T-helper 2 cell (primary cell): ENCODE data around the gene SLC38A3.
"Not testable (repeated sequence)": the region's sequence is repeated elsewhere in the genome, so short reads cannot be mapped to it uniquely, and the experiment has no call there.

Experiments
- DNase-seq, 5 experiments: peaks; one replicate each; pipeline versions ENCODE4 v3.0.0 to v3.0.0-alpha.2; 2012 to 2022

SLC38A3 gene

GRCh38 chr3:50255251-50255615 lies 50.2 kb downstream of the SLC38A3 start:
- no peak for DNase-seq

DNA sequence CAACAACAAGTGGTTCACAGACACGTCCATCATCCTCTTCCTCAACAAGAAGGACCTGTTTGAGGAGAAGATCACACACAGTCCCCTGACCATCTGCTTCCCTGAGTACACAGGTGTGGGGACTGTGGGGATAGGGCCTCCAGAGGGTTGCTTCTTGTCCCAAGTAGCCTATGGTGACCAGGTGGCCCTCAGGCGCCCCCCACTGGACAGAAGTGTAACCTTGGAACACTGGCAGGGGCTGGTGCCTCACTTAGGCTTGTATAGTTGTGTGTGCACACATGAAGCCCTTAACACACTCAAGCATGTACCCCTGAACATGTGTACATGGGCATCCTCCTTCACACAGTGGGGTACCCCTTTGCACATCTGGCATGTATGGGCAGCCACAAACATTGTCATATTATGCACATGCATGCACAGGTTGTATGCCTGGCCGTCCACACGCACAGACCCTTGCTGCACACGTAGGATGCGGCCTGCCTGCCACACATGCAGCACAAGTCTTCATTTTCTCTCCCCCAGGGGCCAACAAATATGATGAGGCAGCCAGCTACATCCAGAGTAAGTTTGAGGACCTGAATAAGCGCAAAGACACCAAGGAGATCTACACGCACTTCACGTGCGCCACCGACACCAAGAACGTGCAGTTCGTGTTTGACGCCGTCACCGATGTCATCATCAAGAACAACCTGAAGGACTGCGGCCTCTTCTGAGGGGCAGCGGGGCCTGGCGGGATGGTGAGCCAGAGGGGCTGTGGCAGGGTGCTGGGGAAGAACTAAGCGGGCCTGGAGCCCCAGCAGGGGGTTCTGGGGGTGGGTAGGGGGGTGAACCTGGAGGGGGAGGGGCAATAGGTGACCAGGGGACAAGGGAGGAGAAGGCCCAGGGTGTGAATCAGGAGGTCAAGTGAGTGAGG lies 52.2 kb downstream of the SLC38A3 start:
- no peak for DNase-seq

GRCh38 chr3:50258029-50258680 lies 53.1 kb downstream of the SLC38A3 start:
- DNase-seq = no peak

GRCh38 chr3:50258979-50259378 lies 53.9 kb downstream of the SLC38A3 start:
- DNase-seq = no peak

DNA sequence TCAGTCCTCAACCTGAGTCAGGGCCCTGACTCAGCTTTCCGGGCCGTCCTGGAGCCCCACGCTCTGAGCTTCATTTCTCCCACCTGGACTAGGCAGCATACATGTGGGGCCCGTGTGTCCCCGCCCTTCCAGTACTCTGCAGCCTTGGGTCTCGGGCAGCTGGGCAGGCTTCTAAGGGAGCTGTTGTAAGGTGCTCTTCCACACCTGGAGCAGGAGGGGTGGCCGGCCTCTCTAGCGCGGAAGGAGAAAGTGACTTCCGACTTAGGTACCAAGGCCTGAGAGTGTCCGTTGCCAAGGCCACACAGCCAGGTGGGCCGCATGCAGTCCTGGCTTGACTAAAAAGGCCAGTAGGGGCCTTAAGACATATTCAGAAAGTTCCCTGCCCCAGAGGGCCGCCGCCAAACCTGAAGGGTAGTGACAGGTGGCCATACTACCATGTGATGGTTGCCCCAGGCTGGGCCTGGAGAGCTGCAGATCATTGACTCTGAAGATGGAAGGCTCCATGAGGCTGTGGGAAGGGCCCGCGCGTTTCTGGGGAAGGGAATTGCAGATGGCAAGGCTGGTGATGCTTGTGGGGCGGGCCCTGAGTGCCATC lies 54.5 kb downstream of the SLC38A3 start:
- DNase-seq = no peak

DNA sequence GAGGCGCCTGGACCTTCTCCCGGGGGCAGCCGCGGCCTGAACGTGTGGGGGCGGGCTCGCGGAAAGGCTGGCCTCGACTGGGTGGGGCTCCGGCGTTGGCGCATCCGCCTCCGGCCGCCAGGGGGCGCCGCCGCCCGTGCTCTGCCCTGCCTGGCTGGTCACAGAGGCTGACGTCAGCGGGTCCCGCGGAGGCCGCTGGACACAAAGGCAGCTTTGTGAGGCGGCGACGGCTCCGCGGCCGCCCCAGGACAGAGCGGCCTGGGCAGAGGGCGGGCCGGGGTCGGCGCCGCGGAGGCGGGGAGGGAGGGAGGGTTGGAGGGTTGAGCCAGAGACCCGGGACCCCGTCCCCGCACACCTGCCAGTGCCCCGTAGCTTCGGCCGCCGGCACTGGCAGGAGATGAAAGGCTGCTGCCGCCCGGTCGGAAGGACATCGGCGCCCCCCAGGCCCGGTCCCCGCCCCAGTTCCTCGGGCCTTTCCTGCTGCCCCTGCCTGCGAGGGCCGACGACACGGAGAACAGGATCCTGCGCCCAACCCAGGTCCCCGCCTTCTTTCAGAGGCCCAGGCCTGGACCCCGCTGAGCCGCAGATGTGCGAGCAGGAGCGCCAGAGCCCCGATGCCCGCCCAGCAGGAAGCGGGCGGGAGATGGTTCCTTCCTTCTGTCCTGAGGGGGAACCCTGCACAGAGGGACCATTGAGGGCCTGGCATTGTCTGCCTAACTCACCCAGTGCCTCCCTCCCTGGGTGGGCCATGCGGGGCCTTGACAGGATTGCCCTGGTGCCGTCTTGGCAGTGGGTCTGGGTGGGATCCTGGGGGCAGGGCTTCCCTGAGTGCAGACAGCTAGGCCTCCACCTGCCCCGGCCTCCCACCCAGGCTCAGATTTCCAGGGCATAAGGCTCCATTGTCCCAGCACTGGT lies 55.2 kb downstream of the SLC38A3 start:
- peak; percentile 59 to 83 (median 72) for DNase-seq

DNA sequence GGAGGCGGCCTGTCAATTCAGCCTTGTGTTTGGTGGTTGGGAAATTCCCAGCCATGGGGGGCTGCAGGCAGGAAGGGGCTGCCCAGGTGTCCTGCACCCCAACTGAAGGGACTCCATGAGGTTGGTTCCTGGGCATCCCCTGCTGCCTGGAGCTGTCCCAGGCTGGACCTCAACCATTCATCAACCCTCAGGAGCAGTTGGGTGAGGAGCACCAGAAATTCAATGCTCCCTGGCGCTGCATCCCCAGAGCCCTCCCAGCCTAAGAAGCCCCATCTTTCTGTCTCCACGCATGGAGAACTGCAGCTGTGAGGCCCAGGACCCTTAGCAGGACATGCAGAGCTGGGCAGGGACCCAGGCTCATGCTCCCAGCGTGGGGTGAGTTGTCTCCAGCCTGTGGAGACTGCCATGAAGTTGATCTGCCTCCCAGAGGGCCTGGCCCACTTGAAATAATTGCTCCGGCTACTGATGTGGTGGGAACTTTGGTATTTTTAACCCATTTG lies 55.9 kb downstream of the SLC38A3 start:
- no peak for DNase-seq

DNA sequence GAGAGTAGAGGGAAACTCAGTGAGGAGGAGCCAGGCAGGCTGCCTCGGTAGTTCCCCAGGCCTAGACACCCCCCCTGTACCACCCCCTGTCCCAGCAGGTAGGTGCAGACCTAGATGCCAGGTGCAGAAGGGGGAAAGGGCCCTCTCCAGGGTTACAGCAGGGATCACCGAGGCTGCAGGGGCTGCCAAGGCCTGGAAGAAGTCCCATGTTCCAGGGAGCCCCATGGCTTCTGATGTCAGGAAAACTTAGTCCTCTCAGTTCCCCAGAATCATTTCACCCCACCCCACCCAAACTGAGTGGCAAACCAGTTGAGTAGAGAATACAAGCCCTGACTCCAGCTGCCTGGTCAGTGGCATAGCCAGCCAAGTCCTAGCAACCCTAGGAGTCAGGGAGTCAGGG lies 56.4 kb downstream of the SLC38A3 start:
- no peak for DNase-seq

GRCh38 chr3:50262200-50262599 lies 57.1 kb downstream of the SLC38A3 start:
- DNase-seq = not testable (repeated sequence)

DNA sequence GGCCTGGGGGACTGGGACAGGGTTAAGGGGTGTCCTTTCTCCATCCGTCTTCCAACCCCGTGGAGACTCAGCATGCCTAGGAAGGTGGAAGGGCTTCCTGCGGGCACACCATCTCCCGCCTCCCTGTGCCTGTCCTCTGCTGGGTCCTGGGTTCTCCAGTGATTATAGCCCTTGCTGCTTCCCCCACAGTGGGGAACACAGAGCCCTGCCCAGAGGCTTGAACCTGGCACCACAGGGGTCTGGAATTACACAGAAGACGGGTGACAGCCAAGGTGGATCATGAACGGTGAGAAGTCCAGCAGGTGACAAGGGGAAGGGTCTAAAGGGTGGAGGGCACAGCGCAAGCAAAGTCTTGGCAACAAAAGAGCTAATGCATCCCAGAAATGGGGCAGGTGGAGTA lies 57.7 kb downstream of the SLC38A3 start:
- no peak for DNase-seq

- no peak for DNase-seq
Observed at GRCh38 chr3:50263478-50264382, 58.7 kb downstream of the SLC38A3 start.

GRCh38 chr3:50264383-50264963 lies 59.4 kb downstream of the SLC38A3 start:
- no peak for DNase-seq

DNA sequence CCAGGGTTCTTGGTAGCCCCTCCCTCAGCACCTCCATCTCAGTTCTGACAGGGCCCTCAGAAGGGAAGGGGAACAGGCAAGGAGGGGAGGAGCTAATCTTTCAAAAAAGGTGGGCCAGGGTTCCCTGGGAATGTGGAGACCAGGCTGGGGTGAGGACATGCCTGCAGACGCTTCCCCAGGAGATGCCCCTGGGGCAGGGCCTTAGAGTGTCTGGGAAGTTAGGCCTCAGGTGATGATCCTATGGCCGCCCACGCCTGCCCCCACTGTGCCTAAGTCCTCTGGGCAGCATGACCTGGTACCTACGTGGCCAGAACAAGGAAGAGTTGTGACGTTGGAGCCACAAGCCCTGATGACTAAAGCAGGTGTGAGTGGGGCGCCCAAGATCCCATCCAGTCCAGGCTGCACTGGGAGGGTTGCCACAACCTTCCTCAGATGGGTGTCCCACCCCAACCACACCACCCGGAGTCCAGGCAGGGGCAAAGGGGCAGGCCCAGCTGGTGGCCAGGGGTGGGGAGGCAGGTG lies 60.0 kb downstream of the SLC38A3 start:
- DNase-seq = no peak

DNA sequence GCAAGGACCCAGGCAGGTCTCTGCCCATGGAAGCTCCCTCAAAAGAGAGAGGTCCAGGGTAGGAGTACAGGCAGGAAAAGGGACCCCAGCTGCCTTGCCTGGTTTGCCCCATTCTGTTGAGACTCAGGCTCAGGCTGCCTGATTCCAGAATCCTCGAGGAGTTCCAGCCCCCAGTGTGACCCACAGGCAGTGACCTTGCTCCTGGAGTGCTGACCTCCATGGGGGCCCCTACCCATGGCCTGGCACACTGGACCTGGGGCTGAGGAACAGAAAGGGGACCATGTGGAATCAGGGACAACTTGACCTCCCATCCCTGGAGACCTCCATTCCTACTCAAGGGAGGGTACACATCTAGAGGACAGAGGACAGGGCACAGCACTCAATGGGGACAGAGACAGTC lies 60.5 kb downstream of the SLC38A3 start:
- DNase-seq = no peak

GRCh38 chr3:50266017-50266416 lies 60.9 kb downstream of the SLC38A3 start:
- DNase-seq = no peak

DNA sequence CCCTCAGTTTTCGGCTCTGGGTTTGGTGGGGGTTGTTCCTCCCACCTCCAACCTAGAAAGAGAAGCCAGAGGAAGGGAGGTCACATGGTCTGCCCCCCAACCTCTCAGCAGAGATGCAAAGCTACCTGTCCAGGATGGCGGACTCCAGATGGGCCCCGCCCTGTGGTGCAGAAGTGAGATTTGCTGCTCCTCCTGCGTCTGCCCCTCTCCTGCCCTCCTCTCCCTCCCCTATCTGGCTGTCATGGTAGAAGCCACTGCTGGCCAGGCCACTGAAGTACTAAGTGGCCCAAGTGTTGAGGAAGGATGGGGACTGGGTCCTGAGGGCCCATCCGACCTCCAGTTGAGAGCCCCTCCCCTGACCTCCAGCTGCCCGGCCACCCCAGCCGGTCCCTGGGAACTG lies 61.8 kb downstream of the SLC38A3 start:
- DNase-seq = no peak

DNA sequence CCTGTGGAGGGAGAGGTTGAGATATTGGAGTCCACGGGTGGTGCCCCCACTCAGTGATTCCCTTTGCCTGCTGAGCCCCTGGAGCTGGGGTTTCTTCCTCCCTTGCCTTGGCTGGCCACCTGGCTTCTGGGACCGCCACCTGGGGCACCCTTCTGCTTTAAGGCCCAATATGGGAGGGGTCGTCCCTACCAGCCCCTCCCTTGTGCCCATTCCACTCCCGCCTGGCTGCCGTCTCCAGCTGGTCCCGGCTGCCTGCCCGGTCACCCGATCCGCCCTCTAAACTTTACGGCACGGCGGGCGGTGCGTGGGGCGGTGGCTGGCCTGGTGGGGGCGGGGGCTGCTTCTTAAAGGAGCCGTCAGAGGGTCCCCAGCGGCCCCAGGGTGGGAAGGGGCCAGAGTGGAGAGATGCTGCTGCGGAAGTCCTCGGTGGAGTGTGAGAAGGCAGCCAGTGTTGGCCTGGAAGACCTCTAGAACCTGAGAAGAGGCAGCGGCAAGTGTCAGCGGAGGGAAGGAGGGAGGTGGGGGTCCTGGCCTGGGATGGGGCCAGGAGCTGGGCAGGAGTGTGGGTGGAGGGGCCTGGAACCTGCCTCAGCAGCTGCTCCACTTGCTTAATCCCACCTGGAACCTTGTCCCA lies 62.3 kb downstream of the SLC38A3 start:
- DNase-seq = no peak

DNA sequence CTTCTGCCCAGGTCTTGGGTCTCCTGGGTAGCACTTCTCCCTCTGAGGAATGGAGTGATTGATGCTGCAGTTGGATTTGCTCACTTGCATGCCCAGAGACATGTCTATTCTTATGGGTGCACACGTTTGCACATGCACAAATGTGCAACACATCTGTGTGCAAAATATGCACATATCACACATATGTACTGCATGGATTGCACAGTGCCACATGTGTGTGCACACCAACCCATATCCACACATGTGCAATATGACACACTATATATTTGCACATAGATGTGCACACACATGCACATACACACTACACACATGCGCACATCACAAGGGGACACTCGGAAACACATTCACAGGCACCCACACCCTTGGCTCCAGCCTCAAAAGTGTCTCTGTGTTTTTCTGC lies 63.2 kb downstream of the SLC38A3 start:
- DNase-seq = no peak

GRCh38 chr3:50268703-50269451 lies 63.8 kb downstream of the SLC38A3 start, which contains the start of gene SEMA3B:
TSS of gene SEMA3B (plus strand) at chr3:50269147. CDS start at chr3:50269241, 94 bp downstream.
- DNase-seq = no peak
